GM19025 (cell line): ENCODE results near the gene IL34.

Experiments used
- ATAC-seq: cut with Tn5 transposase; IDR thresholded peaks from one replicate; pipeline ENCODE4 v1.9.1; 2021; ENCODE audit warnings: mild to moderate bottlenecking, low read depth, moderate library complexity; ENCODE audit not compliant: unreplicated experiment

The IL34 gene

GRCh38 chr16:70675851-70676513 lies 29.6 kb downstream of the IL34 start:
- no peak for ATAC-seq

GRCh38 chr16:70676675-70677498 lies 30.5 kb downstream of the IL34 start:
- no peak for ATAC-seq

DNA sequence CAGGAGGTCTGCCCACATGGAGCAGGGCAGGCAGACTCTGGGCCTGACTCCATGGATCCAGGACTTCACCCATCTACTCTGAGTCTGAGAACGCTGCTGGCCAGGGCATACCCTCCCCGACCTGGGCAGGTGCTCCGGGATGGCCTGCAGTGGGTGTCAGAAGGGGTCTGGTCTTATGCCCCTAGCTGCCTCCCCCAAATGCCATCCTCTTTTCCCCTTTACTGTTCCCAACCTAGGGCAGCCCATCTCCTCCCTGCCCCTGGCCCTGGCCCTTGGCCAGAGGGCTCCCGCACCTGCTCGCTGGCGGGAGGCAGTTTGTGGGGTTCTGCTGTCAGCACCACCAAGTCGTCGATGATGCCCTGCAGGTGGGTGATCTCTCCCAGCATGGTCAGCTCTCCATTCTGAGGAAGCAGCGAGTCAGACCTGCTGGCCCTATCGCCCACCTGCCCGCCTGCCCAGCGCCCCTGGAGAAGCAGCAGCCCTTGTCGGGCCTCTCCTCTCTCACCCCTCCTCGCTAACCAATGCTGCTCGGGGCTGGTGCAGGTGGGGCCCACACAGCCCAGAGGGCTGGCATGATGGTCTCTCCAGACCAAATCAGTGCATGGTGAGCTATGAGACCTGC lies 31.3 kb downstream of the IL34 start:
- ATAC-seq = no peak

DNA sequence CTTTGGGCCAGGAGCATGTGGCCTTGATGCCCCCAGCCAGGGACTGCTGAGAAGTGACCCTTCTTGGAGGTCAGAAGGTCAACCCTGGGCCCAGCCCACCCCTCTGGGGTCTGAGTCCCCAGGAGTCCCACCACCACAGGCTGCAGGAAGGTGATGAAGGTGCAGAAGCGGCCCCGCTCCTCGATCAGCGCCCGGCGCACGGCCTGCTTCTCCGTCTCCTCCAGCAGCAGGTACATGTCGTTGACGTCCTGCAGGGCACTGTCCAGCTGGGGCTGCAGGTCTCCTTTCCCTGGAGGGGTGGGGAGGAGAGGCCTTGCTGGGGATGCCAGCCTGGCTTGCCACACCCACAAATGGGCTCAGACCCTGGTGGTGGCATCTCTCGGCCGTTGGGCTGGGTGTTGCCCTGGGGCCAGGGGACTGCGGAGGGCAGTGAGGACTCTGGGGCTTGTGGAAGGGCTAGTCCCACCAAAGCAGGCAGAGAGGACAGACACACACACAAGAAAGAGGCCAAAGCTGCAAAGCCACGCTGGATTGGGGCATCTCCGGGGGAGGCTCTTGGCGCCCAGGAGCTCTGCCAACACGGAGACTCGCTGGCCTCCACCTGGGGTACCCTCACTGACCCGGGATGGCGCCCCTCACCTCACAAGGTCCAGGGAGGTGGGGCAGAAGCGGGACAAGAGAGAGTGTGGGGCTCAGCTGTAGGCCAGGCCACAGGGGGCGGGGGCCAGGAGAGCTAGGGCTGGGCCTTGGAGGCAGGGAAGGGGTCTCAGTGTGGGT lies 31.9 kb downstream of the IL34 start:
- ATAC-seq = no peak

GRCh38 chr16:70678898-70679670 lies 32.7 kb downstream of the IL34 start:
- no peak for ATAC-seq

- no peak for ATAC-seq
Observed at GRCh38 chr16:70679671-70680494, 33.5 kb downstream of the IL34 start.

GRCh38 chr16:70680495-70681381 lies 34.4 kb downstream of the IL34 start:
- ATAC-seq = no peak

DNA sequence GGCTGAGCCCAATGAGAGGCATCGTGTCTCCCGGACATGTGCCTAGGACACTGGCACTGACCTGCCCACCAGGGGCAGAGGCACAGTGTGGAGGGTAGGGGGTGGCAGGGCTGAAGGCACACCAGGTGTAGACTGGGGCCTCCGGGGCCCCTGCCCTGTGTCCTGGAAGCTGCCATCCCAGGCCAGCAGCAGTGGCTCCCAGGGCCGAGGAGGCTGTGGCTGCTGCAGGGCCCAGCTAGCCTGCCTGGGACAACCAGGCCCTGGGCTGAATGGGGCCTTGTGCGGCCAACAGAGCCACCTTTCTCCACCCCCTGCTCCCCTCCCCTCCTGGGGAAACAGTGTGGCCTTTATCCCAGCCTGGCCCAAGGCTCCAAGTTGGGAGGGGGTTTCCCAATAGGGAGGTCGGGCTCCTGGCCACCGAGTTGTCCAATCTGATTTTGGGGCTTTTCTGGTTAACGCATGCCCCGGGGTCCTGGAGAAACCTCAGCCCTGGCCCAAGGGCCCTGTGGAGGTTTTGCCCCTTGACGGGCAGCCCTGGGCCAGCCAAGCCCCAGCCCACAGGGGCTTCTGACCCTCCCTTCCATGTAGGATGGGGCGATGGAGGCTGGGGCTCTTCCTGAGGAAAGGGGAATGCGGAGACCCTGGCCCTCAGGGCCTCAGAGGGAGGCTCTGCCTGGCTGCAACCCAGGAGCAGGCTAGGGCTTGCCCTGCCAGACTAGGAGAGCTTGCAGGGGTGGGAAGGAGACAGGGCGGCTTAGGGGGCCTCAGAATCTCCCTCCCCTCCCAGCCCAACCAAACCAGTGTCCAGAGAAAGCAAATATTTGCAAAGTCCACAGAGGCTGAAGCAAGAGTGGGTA lies 35.3 kb downstream of the IL34 start:
- no peak for ATAC-seq

DNA sequence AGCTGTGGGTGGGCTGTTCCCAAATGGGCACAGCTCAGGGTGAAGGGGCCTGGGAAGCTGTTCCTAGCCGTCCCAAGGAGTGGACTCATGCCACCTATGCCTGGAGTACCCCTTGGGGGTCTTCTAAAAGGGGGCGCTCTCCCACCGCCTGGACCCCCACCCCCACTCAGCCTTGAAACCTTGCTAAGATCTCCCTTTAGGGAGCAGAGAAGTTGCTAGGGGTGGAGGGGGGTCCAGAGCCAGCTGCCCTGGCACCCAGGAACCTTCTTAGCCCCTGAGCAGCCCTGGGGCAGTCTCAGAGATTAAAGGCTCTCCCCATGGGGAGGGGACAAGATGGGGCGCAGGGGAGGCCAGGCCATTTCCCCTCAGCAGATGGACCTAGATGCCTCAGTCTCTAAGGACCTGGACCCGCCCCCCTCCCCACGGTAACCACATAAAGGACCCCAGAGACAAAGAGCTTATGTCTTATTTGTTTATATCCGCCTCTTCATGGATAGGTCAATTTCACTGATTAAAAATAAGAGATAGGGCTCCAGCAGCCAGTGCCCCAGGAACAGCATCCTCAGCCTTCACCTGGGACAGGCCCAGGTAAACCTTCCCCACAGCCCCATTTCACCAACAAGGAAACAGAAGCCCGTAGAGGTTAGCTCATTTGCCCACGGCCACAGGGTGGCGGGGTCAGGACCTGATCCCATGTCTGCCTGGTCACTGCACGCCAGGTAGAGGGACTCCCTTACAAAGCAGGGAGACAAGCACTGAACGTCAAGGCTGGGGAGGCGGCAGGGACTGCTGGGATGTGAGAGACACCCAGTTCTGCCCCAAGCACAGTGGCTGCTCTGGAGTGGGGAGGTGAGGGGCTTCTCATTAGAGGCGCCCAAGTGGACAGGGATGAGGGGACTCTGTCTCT lies 36.1 kb downstream of the IL34 start:
- no peak for ATAC-seq

DNA sequence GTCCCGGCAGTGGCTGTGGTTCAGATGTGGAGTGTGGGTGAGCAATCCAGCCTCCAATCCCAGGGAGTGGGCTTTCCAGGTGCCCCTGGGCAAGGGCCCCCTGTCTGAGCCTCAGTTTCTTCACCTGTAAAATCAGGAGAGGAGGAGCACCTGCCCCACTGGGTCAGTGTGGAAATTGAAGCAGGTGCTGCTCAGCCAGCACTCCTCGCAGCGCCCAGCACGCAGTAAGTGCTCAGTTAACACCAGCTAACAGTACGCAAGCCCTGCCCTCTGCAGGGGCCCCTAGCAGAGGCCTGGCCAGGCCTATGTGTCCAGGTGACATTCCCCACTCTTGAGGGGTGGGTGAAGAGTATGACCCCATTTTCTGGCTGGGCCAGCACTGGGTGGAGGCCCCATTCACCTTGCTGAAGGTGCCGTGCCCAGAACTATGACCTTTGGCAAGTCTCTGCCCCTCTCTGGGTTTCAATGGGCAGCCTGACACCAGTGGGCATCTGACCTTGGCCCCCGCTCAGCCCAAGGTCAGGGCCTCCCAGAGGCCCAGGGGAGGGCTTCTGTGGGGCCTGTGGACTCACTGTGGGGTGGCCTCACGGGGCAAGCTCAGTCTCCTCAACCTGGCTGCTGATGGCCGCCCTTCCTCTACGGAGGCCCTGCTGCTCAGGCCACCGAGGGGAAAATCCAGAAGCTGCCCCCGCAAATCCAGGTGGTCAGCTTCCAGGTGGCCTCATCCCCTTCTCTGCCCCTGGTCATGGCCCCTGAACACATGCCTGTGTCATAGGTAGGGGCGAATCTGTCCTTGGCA lies 37.0 kb downstream of the IL34 start:
- ATAC-seq = no peak

DNA sequence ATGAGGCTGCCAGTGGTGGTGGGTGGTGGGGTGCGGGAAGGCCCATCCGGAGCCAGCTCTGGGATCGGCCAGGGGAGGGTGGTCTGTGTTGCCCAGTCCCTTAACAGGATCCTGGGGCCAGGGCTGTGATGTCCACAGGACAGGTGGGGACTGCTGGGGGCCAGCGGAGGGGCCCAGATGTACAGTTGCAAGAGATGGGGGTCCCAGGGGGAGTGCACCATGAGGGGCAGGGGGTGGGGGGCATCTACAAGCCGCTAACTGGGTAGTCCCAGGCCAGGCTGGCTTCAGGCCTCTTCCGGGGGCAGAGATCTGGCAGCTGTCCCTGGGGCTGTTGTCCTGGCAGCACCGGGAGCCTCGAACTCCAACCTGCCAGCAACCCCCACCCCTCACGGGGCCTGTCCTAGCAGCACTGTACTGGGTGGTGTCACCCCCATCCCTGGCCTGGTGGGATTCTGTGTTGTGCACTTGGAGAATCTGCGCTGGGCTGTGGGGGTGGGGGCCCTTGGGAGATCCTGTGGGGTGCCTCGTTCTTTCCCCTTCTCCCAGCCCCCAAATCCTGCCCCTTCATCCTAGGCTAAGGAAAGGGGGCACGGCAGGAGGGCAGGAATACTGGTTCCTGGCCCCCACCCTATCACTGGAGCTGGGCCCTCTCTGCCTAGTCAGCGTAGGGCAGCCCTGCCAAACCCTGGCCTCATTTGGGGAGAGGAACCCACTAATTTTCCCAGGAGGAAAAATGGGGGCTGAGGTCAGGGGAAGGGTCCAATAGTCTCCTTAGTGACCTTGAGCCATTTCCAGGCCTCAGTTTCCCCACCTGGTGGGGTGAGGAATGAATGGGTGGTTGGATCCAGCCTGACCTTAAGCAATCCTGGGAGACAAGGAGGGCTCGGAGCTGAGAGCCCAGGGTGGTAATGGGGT lies 38.0 kb downstream of the IL34 start:
- no peak for ATAC-seq

GRCh38 chr16:70685061-70685937 lies 38.9 kb downstream of the IL34 start:
- ATAC-seq = no peak

GRCh38 chr16:70685938-70686375 lies 39.6 kb downstream of the IL34 start, which contains the start of gene MTSS2:
TSS of gene MTSS2 (minus strand) at chr16:70686053. CDS start at chr16:70685791, 262 bp downstream.
- ATAC-seq = no peak
